GM21367 (cell line): Measurements from ENCODE around the gene EFNA4.

ENCODE experiments used
- ATAC-seq: cut with Tn5 transposase; IDR thresholded peaks from one replicate; pipeline ENCODE4 v1.9.1; 2021; ENCODE audit not compliant: unreplicated experiment

The EFNA4 gene

GRCh38 chr1:155051342-155051776, 12.2 kb upstream of the EFNA4 start:
- no peak for ATAC-seq

- ATAC-seq: no peak
These were observed 11.7 kb upstream of the EFNA4 start for GRCh38 chr1:155051777-155052398.

GRCh38 chr1:155052439-155053395, 10.8 kb upstream of the EFNA4 start:
- ATAC-seq: no peak

- ATAC-seq: no peak
These were observed 9.9 kb upstream of the EFNA4 start for GRCh38 chr1:155053531-155054105.

DNA sequence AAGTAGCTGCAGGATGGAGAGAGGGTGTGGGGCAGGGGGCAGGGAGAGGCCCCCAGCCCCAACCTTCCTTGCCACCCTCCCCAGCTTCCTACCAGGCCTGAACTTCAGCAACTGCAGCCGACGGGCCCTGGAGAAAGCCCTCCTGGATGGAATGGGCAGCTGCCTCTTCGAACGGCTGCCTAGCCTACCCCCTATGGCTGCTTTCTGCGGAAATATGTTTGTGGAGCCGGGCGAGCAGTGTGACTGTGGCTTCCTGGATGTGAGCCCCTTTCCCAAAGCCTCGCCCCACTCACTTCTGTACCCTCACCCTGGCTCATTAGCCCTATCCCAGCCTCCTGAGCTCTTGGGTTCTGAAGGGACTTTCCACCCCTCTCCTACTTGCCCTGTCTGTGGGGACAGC, 6.4 kb upstream of the EFNA4 start:
- ATAC-seq: no peak

DNA sequence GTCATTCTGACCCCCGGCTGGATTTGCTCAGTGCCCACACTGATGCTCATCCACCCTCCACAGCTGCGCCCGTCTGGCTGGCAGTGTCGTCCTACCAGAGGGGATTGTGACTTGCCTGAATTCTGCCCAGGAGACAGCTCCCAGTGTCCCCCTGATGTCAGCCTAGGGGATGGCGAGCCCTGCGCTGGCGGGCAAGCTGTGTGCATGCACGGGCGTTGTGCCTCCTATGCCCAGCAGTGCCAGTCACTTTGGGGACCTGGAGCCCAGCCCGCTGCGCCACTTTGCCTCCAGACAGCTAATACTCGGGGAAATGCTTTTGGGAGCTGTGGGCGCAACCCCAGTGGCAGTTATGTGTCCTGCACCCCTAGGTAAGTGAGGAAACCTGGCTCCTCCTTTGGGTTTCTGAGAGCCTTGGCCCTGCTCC, 5.7 kb upstream of the EFNA4 start:
- ATAC-seq: no peak

- ATAC-seq: no peak
These were observed 2.8 kb upstream of the EFNA4 start for GRCh38 chr1:155060736-155061135.

DNA sequence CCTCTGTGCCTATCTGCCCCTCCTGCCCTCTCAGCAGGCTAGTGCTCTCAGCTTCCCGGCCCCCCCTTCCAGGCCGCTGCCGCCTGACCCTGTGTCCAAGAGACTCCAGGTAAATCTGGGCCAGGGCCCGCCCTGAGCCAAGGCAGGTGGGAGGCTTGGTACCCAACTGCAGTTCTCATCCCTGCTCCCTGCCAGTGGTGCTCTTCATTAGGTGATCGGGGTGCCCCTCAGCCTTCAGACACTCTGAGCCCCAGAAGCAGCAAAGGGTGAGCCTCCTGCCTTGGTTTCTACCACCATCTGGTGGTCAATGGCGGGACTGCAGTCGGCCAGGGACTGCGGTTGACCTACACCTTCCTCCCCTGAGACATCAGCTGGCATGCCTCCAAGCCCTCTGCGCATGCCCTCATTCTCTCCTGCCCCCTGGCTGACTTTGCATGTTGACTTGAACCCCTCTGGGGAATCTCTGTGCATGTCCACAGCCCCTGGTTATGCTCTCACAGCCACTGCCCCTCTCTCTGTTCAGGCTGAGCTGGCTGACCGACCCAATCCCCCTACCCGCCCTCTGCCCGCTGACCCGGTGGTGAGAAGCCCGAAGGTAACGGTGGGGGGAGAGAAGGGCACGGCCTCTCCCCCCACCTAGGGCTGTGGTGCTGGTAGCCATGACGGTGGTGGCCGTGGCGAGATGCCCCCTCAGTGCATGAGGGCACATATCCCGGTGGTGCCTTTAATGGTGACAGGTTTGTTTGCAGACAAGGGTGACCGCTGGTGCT, 2.0 kb upstream of the EFNA4 start:
- no peak for ATAC-seq

DNA sequence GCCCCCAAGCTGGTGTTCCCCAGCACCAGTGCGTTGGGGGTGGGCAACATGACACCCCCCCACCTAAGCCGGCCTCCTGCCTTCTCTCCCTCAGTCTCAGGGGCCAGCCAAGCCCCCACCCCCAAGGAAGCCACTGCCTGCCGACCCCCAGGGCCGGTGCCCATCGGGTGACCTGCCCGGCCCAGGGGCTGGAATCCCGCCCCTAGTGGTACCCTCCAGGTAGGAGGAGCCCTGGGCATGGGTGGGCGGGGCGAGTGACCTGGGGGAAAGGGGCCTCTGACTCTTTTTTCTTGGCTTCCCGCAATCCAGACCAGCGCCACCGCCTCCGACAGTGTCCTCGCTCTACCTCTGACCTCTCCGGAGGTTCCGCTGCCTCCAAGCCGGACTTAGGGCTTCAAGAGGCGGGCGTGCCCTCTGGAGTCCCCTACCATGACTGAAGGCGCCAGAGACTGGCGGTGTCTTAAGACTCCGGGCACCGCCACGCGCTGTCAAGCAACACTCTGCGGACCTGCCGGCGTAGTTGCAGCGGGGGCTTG, 1.3 kb upstream of the EFNA4 start:
- ATAC-seq: no peak

DNA sequence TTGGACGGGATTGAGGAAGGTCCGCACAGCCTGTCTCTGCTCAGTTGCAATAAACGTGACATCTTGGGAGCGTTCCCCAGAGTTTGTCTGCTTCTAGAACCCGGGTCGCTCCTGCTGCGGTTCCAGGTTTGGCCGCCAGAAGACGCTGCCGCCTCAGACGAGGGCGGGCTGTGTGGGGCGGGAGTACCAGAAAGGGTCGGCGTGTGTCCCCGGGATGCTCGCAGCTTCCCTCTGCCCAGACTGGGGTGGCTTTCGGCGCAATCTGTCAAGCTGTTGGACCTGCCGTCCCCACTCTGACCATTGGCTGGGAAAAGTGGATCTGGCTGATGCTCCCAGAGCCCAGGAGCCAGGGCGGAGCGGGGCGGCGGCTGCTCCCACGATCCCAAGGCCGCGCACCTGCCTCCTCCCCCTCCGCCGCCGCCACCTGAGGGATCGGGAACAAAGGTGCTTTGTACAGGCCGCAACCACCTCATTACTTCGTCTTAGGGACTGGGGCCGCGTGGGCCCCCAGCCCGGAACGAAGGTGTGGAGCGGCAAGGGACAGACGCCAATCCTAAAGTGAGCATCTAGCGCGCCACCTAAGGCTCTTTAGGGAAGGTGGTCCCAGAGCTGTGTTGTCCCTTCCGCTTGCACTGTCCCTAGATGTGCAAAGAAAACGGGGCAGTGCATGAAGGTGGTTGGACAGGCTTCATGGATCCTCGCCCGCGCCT, 683 bp upstream of the EFNA4 start:
- ATAC-seq: no peak

DNA sequence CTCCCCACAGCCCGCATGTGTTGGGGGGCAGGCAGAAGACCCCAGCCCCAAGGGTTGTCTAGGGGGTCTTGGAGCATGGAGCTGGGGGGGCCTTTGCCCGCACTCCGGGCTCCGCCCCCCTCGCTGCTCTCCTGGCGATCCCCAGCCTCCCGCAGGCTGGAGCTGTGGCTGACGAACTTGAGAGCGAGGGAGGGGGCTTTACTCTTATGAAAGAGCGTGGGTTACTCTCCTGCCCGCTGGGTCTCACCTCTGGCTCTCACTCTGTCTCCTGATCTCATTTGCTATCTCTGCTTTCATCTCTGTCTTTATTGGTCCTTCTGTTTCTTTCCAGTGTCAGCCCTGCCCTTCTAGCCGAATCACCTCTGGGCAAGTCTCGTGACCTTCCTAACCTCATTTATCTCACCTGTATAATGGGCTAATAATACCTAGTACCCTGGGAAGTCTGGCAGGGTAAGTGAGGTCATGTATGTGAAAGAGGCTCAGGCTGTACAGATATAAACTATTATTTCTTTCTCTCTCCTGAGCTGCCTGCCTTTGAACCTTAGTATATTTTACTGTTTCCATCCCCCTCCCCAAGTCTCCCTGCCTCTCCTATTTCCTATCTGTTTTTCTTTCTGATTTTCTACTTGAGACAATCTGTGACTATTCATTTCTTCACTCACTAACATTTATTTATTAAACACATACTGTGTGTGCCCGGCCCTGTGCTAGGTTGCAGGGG, 731 bp downstream of the EFNA4 start:
- no peak for ATAC-seq

GRCh38 chr1:155064832-155065429, 1.4 kb downstream of the EFNA4 start:
- no peak for ATAC-seq

DNA sequence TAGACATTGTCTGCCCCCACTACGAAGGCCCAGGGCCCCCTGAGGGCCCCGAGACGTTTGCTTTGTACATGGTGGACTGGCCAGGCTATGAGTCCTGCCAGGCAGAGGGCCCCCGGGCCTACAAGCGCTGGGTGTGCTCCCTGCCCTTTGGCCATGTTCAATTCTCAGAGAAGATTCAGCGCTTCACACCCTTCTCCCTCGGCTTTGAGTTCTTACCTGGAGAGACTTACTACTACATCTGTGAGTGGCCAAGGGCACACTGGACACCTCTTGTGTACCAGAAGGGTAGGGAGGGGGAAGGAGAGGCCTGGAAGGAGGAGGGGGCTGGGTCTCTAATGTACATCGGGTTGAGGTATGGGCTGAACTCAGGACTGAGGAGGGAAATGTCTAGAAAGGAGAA, 3.2 kb downstream of the EFNA4 start:
- no peak for ATAC-seq

DNA sequence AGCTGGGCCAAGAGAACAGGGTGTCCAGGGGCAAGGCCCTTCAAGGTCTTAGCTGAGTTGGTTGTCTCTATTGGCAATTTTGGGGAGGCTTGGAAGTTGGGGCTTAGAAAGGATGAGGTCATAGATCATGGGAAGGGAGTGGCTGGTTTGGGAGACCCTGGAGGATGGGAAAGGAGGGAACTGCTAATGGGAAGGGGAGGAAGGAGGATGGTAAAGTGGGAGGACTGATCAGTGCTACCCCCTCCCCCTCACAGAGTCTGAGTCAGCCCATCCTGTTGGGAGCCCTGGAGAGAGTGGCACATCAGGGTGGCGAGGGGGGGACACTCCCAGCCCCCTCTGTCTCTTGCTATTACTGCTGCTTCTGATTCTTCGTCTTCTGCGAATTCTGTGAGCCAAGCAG, 5.1 kb downstream of the EFNA4 start:
- no peak for ATAC-seq

DNA sequence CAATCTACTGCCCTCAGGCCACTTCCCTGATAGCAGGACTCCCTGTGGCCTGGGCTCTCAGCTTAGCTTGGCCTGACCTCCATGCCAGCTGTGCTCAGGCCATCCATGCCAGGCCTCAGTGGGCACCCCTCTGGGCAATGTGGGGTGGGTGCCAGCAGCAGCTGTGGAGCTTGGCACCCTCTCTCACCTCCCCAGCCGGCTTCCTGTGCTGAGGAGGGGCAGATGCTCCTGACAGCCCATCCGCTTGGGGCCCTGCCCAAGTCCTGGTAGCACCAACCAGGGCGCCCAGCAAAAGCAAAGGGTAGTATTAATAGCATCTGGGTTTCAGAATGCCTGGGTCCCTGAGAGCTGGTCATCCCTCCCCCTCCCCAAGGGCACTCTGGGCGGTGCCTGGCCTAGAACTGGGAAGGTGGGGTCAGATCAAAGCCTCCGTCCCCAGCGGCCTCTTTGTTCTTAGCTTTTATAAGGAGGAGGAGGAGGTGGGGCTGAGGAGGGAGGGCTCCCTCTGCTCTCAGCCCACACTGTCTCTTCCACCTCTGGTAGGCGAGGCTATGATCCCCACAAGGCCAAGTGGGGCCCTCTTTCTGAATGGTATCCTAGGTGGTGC, 6.1 kb downstream of the EFNA4 start:
- ATAC-seq: no peak

DNA sequence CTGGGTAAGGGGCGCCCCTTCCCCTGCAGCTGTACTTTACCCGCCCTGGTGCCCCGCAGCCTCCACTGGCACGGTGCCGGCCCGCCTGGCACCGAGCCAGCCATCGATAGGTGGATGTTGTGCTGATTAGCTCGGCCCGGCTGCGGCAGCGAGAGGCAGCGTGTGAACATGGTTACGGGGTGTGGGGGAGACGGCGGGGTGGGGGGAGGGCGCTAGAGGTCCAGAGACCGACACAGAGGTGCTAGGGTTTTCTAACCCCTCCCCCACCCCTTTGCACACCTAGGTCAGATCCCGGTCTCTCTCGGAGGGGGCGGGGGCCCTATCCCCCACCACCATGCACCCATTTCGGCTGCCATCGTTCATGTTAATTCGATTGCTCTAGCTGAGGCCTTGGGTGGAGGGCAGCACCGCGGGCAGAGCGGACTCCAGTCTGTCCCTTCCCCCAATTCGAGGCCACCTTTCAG, 6.7 kb downstream of the EFNA4 start:
- ATAC-seq: no peak

DNA sequence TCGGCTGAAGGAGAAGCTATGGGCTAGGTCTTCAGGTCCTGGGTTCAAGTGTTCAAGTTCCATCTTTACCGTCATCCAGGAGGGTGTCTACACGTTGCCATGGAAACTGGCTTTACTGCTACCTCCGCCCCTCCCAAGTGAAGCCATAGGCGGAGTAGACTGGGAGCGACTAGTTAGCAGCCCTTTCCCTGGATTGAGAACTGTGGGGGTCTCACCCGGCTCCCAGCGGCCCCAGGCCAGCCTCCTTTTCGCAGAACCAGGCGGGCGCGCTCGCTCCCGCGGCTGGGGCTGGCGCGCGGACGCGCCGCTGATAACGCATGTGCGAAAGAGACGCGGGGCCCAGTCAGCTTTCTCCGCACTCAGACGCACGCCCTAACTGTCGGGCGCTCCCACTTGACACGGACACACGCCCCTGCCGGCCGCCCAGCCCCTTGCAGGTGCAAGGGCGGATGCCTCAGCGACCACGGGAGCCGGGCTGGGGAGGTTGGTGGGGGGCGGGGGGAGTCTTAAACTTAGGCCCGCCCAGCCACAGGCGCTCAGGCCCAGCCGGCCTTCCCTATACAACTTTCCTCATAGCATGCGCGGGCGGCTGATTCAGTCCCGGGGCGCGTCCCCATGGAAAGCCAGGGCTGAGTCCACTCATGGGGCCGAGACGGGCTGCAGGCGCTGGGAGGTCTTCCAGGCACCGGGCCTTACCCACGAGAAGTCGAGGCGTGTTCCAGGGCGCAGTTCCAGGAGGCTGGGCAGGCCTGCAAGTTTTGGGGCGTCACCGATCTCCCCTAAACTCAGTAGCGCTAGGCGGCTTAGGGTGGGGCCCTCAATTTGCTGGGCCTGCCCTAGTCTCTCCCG, 7.4 kb downstream of the EFNA4 start:
- ATAC-seq: no peak

- ATAC-seq: no peak
These were observed 8.2 kb downstream of the EFNA4 start for GRCh38 chr1:155071701-155072100.
